Measurements from ENCODE around the gene EML4. TPM values are rescaled to one million over a fixed set of nuclear protein-coding genes. Genes with fewer than 3 reads are reported as not detected.

EML4 gene
- total RNA-seq, 3 donors from 2014 or later: 19.4 to 68.5 (median 36.7) TPM

DNA sequence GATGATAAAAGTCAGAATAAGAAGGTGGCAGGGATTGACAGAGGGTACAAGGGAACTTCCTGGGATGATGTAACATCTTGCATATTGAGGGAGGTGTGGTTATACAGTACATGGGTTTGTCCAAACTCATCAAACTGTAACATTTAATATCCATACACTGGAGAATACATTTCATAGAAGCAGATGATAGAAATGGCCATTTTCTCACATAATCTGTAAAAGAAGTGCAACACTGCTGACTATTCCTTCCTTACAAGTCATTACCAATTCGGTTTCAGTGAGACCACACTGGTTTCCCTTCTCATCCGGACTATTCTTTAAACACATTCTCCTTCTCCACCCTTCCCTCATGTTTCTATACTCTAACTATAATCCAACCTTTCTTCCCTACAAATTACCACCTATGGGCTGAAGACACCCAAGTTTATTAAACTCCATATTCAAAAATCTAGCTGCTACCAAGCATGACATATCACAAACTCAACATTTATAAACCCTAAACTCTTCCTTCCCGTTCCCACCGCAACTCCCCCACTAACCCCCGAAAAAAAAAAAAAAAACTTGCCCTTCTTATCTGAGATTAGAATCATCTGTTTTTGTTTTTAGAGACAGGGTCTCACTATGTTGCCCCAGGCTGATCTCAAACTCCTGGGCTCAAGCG lies 190.3 kb downstream of the EML4 start:
- Histone ChIP-seq H3K4me3 (peak overlapping the region; percentile 79 to 99 (median 82)), H3K4me1 (no peaks in the 10 kb centered on the region), H3K36me3 (no peaks in the 10 kb centered on the region), H3K9me3 (no peaks in the 10 kb centered on the region), H3K27me3 (no peaks in the 10 kb centered on the region), H3K27ac (peak overlapping the region in 1 of 2 donors; percentile 87)
- no peak for TF ChIP-seq POLR2A (IDR thresholded peaks at IDR 0.05)
- TF ChIP-seq, protein P1, sequence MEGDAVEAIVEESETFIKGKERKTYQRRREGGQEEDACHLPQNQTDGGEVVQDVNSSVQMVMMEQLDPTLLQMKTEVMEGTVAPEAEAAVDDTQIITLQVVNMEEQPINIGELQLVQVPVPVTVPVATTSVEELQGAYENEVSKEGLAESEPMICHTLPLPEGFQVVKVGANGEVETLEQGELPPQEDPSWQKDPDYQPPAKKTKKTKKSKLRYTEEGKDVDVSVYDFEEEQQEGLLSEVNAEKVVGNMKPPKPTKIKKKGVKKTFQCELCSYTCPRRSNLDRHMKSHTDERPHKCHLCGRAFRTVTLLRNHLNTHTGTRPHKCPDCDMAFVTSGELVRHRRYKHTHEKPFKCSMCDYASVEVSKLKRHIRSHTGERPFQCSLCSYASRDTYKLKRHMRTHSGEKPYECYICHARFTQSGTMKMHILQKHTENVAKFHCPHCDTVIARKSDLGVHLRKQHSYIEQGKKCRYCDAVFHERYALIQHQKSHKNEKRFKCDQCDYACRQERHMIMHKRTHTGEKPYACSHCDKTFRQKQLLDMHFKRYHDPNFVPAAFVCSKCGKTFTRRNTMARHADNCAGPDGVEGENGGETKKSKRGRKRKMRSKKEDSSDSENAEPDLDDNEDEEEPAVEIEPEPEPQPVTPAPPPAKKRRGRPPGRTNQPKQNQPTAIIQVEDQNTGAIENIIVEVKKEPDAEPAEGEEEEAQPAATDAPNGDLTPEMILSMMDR (IDR thresholded peaks at IDR 0.05): no peak
- TF ChIP-seq POLR2AphosphoS5 (IDR thresholded peaks at IDR 0.05): no peak
- intact Hi-C loops (cut with DNase I; ENCODE audit: low total_unique reads): no loop called here
- DNase-seq (ENCODE audit: low spot score in 2 of 2): no peak

GRCh38 chr2:42359965-42360483 lies 190.9 kb downstream of the EML4 start:
- Histone ChIP-seq H3K27me3 (no peaks in the 10 kb centered on the region), H3K4me3 (peak overlapping the region; percentile 79 to 99 (median 82)), H3K9me3 (no peaks in the 10 kb centered on the region), H3K36me3 (no peaks in the 10 kb centered on the region), H3K27ac (peak overlapping the region; percentile 87 to 94), H3K4me1 (no peaks in the 10 kb centered on the region)
- intact Hi-C loops (cut with DNase I; ENCODE audit: low total_unique reads): no loop called here
- TF ChIP-seq POLR2A (IDR thresholded peaks at IDR 0.05) (no peak), POLR2AphosphoS5 (IDR thresholded peaks at IDR 0.05) (no peak)
- TF ChIP-seq, protein P1 (IDR thresholded peaks at IDR 0.05): no peak
- no peak for DNase-seq (ENCODE audit: low spot score in 2 of 2)

DNA sequence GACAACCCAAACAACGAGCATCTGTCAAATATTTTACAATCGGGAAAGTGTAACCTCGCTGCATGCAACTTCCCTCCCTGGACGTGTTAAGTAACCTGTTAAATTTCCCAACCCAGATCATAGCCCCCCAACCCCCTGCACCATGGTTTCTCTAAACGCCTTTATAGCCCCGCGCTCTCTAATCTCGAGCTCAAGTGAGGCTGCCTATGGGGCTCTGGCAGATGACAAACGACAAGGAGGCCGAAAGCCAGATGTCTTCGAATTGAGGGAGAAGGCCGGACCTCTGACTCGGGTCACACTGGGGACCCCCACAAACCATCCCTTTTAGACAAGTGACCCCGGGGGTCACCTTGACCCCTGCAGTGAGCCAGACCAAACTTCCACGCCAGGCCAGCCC lies 191.3 kb downstream of the EML4 start:
- H3K4me3 ChIP-seq: peak overlapping the region; percentile 79 to 99 (median 82)
- no peak for DNase-seq (ENCODE audit: low spot score in 2 of 2)
- intact Hi-C loops (cut with DNase I; ENCODE audit: low total_unique reads): no loop called here
- H3K9me3 ChIP-seq: no peaks in the 10 kb centered on the region
- no peaks in the 10 kb centered on the region for H3K27me3 ChIP-seq
- no peaks in the 10 kb centered on the region for H3K36me3 ChIP-seq
- no peak for TF ChIP-seq POLR2AphosphoS5 (IDR thresholded peaks at IDR 0.05)
- no peak for TF ChIP-seq POLR2A (IDR thresholded peaks at IDR 0.05)
- TF ChIP-seq, protein P1 (IDR thresholded peaks at IDR 0.05): no peak
- H3K4me1 ChIP-seq: no peaks in the 10 kb centered on the region
- H3K27ac ChIP-seq: peak overlapping the region; percentile 87 to 94

- peak within 1 kb of the TSS; percentile 79 to 99 (median 82) for H3K4me3 ChIP-seq
- intact Hi-C loops (cut with DNase I; ENCODE audit: low total_unique reads): no loop called here
- H3K36me3 ChIP-seq: no peaks in the 10 kb centered on the region
- no peaks in the 10 kb centered on the region for H3K9me3 ChIP-seq
- peak; percentile 96 to 97 for DNase-seq (ENCODE audit: low spot score in 2 of 2)
- peak within 1 kb of the TSS; percentile 87 to 94 for H3K27ac ChIP-seq
- no peaks in the 10 kb centered on the region for H3K27me3 ChIP-seq
- peak; percentile 79 to 95 (median 92) for TF ChIP-seq POLR2AphosphoS5 (IDR thresholded peaks at IDR 0.05)
- TF ChIP-seq POLR2A (IDR thresholded peaks at IDR 0.05): peak; percentile 54
- TF ChIP-seq, protein P1 (IDR thresholded peaks at IDR 0.05): peak in 2 of 3 donors; percentile 9 to 24
- H3K4me1 ChIP-seq: no peaks in the 10 kb centered on the region
Measured at GRCh38 chr2:42360890-42361727, 192.0 kb downstream of the EML4 start, which contains the start of gene COX7A2L. TSS of gene COX7A2L (minus strand) at chr2:42361217. CDS start at chr2:42361161, 56 bp downstream.
